GM10266 (cell line): ENCODE measurements around the gene KCNE1.

Source experiments
- DNase-seq: peaks from one replicate; pipeline ENCODE4 v3.0.0; 2012; ENCODE audit errors: extremely low spot score
- CTCF ChIP-seq: IDR thresholded peaks from 2 replicates; pipeline ENCODE4 v1.5.1; 2012; ENCODE audit warnings: mild to moderate bottlenecking, low read depth; ENCODE audit not compliant: control insufficient read depth, insufficient read depth; ENCODE audit errors: missing control alignments

KCNE1 gene

GRCh38 chr21:34545079-34545884 is 33.3 kb upstream of the KCNE1 start:
- peak; percentile 77 for DNase-seq
- TF ChIP-seq CTCF: no peak

- TF ChIP-seq CTCF: peak; percentile 12
- DNase-seq: no peak
Observed at GRCh38 chr21:34544032-34544496, 32.1 kb upstream of the KCNE1 start.

GRCh38 chr21:34543017-34543416 is 31.0 kb upstream of the KCNE1 start:
- DNase-seq: no peak

GRCh38 chr21:34540206-34540605 is 28.2 kb upstream of the KCNE1 start:
- no peak for DNase-seq
- no peak for TF ChIP-seq CTCF

More at GRCh38 chr21:34543017-34543416, 31.0 kb upstream of the KCNE1 start:
- TF ChIP-seq CTCF: no peak

- DNase-seq: no peak
- no peak for TF ChIP-seq CTCF
Observed at GRCh38 chr21:34537838-34538237, 25.8 kb upstream of the KCNE1 start.

GRCh38 chr21:34536820-34537219 is 24.8 kb upstream of the KCNE1 start:
- TF ChIP-seq CTCF: no peak
- DNase-seq: no peak

- DNase-seq: no peak
- TF ChIP-seq CTCF: no peak
Observed at GRCh38 chr21:34536311-34536710, 24.3 kb upstream of the KCNE1 start.
